ENCODE results near the gene PIH1D1. TPM values are rescaled to one million over a fixed set of nuclear protein-coding genes. Genes with fewer than 3 reads are reported as not detected.

Gene PIH1D1
- total and polyA plus RNA-seq, 10 of the 15 experiments (the other 5 are each of a cell fraction or from before 2014, with no cell fraction given) = 16.1 to 153 (median 106) TPM

DNA sequence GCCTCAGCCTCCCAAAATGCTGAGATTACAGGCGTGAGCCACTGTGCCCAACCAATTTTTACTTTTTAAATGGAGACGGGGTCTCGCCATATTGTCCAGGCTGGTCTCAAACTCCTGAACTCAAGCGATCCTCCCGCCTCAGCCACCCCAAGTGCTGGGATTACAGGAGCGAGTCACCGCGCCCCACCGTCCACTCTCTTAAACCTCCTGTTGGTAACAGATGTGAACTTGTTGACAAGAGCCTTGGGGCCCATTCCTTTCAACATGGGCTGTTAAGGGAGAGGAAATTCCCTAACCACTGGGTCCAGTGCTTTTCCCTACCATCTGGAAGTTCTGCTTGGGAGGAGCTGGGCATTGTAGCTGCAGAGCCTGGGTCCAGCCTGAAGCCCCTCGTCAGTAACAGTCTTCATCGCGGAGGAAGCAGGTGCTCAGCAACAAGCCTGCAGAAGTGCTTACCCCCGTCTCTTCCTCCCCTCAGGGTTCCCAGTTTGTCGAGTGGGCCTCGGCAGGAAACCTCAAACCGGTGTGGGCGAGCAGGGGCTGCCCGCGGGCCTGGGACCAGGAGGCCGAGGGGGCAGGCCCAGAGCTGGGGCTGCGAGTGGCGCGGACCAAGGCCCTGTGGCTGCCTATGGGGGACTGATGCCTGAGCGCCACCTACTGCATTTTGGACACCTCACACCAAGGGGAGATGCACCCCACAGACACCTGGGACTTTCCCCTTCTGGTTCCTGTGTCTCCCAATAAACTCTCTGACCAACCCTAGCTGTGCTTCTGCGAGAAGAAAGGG lies 18.4 kb upstream of the PIH1D1 start (continued):
- TF ChIP-seq RUNX3 (IDR thresholded peaks at IDR 0.05; ENCODE audit: low read length) = peak; percentile 95
- TF ChIP-seq BACH1 (IDR thresholded peaks at IDR 0.05; ENCODE audit: borderline replicate concordance) = peak; percentile 34; the same call in 1 of the 2 replicates
- TF ChIP-seq, protein P1, sequence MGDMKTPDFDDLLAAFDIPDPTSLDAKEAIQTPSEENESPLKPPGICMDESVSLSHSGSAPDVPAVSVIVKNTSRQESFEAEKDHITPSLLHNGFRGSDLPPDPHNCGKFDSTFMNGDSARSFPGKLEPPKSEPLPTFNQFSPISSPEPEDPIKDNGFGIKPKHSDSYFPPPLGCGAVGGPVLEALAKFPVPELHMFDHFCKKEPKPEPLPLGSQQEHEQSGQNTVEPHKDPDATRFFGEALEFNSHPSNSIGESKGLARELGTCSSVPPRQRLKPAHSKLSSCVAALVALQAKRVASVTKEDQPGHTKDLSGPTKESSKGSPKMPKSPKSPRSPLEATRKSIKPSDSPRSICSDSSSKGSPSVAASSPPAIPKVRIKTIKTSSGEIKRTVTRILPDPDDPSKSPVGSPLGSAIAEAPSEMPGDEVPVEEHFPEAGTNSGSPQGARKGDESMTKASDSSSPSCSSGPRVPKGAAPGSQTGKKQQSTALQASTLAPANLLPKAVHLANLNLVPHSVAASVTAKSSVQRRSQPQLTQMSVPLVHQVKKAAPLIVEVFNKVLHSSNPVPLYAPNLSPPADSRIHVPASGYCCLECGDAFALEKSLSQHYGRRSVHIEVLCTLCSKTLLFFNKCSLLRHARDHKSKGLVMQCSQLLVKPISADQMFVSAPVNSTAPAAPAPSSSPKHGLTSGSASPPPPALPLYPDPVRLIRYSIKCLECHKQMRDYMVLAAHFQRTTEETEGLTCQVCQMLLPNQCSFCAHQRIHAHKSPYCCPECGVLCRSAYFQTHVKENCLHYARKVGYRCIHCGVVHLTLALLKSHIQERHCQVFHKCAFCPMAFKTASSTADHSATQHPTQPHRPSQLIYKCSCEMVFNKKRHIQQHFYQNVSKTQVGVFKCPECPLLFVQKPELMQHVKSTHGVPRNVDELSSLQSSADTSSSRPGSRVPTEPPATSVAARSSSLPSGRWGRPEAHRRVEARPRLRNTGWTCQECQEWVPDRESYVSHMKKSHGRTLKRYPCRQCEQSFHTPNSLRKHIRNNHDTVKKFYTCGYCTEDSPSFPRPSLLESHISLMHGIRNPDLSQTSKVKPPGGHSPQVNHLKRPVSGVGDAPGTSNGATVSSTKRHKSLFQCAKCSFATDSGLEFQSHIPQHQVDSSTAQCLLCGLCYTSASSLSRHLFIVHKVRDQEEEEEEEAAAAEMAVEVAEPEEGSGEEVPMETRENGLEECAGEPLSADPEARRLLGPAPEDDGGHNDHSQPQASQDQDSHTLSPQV (IDR thresholded peaks at IDR 0.05) = peak; percentile 75; the same call in 1 of the 2 replicates
- peak; percentile 70 for TF ChIP-seq MEF2A (IDR thresholded peaks at IDR 0.05; ENCODE audit: insufficient read depth, low read depth, low read length)
- peak; percentile 68; the same call in 1 of the 2 replicates for TF ChIP-seq TCF3 (IDR thresholded peaks at IDR 0.05; ENCODE audit: borderline replicate concordance, insufficient read depth, low read depth, low read length)
- TF ChIP-seq NBN (IDR thresholded peaks at IDR 0.05) = peak; percentile 82
- TF ChIP-seq, protein P2, sequence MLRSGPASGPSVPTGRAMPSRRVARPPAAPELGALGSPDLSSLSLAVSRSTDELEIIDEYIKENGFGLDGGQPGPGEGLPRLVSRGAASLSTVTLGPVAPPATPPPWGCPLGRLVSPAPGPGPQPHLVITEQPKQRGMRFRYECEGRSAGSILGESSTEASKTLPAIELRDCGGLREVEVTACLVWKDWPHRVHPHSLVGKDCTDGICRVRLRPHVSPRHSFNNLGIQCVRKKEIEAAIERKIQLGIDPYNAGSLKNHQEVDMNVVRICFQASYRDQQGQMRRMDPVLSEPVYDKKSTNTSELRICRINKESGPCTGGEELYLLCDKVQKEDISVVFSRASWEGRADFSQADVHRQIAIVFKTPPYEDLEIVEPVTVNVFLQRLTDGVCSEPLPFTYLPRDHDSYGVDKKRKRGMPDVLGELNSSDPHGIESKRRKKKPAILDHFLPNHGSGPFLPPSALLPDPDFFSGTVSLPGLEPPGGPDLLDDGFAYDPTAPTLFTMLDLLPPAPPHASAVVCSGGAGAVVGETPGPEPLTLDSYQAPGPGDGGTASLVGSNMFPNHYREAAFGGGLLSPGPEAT (IDR thresholded peaks at IDR 0.05; ENCODE audit: low read depth) = peak; percentile 62; the same call in 1 of the 2 replicates
- TF ChIP-seq TCF7 (IDR thresholded peaks at IDR 0.05; ENCODE audit: borderline replicate concordance) = no peak
- TF ChIP-seq, protein P3, sequence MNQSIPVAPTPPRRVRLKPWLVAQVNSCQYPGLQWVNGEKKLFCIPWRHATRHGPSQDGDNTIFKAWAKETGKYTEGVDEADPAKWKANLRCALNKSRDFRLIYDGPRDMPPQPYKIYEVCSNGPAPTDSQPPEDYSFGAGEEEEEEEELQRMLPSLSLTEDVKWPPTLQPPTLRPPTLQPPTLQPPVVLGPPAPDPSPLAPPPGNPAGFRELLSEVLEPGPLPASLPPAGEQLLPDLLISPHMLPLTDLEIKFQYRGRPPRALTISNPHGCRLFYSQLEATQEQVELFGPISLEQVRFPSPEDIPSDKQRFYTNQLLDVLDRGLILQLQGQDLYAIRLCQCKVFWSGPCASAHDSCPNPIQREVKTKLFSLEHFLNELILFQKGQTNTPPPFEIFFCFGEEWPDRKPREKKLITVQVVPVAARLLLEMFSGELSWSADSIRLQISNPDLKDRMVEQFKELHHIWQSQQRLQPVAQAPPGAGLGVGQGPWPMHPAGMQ (IDR thresholded peaks at IDR 0.05; ENCODE audit: borderline replicate concordance) = no peak
- peak; percentile 72; the same call in 1 of the 2 replicates for TF ChIP-seq ZNF217 (IDR thresholded peaks at IDR 0.05)
- TF ChIP-seq SMC3 (IDR thresholded peaks at IDR 0.05; ENCODE audit: borderline replicate concordance, low read length) = peak; percentile 83
- no peak for TF ChIP-seq CHD4 (IDR thresholded peaks at IDR 0.05)
- peak; percentile 51; the same call in 1 of the 2 replicates for TF ChIP-seq RB1 (IDR thresholded peaks at IDR 0.05; ENCODE audit: borderline replicate concordance)
- TF ChIP-seq, protein P4, sequence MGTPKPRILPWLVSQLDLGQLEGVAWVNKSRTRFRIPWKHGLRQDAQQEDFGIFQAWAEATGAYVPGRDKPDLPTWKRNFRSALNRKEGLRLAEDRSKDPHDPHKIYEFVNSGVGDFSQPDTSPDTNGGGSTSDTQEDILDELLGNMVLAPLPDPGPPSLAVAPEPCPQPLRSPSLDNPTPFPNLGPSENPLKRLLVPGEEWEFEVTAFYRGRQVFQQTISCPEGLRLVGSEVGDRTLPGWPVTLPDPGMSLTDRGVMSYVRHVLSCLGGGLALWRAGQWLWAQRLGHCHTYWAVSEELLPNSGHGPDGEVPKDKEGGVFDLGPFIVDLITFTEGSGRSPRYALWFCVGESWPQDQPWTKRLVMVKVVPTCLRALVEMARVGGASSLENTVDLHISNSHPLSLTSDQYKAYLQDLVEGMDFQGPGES (IDR thresholded peaks at IDR 0.05) = no peak
- no peak; the same call in 1 of the 2 replicates for TF ChIP-seq HCFC1 (IDR thresholded peaks at IDR 0.05; ENCODE audit: low read length)
- no peak for TF ChIP-seq SMAD5 (IDR thresholded peaks at IDR 0.05; ENCODE audit: low read depth)
- TF ChIP-seq NR2F1 (conservative IDR thresholded peaks at IDR 0.05) = peak; percentile 61; the same call in 1 of the 2 replicates
- TF ChIP-seq, protein P5, sequence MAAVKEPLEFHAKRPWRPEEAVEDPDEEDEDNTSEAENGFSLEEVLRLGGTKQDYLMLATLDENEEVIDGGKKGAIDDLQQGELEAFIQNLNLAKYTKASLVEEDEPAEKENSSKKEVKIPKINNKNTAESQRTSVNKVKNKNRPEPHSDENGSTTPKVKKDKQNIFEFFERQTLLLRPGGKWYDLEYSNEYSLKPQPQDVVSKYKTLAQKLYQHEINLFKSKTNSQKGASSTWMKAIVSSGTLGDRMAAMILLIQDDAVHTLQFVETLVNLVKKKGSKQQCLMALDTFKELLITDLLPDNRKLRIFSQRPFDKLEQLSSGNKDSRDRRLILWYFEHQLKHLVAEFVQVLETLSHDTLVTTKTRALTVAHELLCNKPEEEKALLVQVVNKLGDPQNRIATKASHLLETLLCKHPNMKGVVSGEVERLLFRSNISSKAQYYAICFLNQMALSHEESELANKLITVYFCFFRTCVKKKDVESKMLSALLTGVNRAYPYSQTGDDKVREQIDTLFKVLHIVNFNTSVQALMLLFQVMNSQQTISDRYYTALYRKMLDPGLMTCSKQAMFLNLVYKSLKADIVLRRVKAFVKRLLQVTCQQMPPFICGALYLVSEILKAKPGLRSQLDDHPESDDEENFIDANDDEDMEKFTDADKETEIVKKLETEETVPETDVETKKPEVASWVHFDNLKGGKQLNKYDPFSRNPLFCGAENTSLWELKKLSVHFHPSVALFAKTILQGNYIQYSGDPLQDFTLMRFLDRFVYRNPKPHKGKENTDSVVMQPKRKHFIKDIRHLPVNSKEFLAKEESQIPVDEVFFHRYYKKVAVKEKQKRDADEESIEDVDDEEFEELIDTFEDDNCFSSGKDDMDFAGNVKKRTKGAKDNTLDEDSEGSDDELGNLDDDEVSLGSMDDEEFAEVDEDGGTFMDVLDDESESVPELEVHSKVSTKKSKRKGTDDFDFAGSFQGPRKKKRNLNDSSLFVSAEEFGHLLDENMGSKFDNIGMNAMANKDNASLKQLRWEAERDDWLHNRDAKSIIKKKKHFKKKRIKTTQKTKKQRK (IDR thresholded peaks at IDR 0.05; ENCODE audit: low read depth, low read length) = no peak
